Epithelial cell of proximal tubule (primary cell): ENCODE results near the gene KLB. TPM values are rescaled to one million over a fixed set of nuclear protein-coding genes. Genes with fewer than 3 reads are reported as not detected.

Experiments
- DNase-seq: peaks from one replicate; pipeline ENCODE4 v3.0.0-alpha.2; 2011; ENCODE audit warnings: low read depth
- H3K4me3 ChIP-seq: 2 replicates; pipeline ENCODE4 v1.5.1; 2011; ENCODE audit warnings: low read depth, mild to moderate bottlenecking, low read length
- total RNA-seq: library from RNA; depleted of rRNA; stranded (reverse); fragments of >200 nt; gene quantifications from 2 replicates; pipeline ENCODE4 v1.2.3, GENCODE V29; 2015
- TF ChIP-seq, protein P1 (sequence below): conservative IDR thresholded peaks from 2 replicates; pipeline ENCODE4 v1.5.1; 2012; ENCODE audit warnings: low read depth, mild to moderate bottlenecking, low read length

KLB gene
- total RNA-seq, 1 donor from 2014 or later, result not detected

DNA sequence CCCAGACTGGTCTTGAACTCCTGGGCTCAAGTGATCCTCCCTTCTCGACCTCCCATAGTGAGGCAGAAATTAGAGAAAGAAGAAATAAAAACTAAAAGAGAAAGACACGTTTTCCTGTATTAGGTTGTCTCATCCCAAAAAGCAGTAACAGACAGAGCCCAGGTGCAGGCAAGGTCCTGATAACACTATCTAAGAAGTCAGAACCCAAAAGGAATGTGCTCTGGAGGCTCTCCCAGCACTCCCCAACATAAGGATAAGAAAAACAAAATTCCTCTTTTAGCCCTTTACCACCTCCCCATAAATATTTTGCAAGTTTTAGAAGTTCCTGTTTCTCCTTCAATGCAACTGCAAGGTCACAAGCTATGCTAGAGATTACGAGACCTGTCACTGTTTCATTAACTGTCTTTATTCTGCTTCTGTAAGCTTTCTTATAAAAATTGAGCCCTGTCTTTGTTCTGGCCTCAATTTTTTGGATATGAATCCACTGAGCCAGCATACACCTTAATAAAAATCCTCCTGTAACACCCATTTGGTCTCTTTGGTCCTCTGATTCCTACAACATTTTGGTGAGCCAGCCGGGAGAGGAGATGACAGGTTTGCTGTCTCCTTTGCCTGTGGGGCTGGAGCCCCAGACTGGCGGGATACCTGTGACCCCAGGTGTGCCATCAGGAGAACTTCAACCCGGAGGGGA, 78.0 kb downstream of the KLB start:
- H3K4me3 ChIP-seq, result no peak overlapping the region
- TF ChIP-seq, protein P1, sequence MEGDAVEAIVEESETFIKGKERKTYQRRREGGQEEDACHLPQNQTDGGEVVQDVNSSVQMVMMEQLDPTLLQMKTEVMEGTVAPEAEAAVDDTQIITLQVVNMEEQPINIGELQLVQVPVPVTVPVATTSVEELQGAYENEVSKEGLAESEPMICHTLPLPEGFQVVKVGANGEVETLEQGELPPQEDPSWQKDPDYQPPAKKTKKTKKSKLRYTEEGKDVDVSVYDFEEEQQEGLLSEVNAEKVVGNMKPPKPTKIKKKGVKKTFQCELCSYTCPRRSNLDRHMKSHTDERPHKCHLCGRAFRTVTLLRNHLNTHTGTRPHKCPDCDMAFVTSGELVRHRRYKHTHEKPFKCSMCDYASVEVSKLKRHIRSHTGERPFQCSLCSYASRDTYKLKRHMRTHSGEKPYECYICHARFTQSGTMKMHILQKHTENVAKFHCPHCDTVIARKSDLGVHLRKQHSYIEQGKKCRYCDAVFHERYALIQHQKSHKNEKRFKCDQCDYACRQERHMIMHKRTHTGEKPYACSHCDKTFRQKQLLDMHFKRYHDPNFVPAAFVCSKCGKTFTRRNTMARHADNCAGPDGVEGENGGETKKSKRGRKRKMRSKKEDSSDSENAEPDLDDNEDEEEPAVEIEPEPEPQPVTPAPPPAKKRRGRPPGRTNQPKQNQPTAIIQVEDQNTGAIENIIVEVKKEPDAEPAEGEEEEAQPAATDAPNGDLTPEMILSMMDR, result no peak
- DNase-seq, result no peak

- no peak for DNase-seq
- TF ChIP-seq, protein P1, result no peak
- H3K4me3 ChIP-seq, result no peak overlapping the region
Observed at GRCh38 chr4:39486221-39486804, 79.6 kb downstream of the KLB start.

GRCh38 chr4:39490322-39490721, 83.6 kb downstream of the KLB start:
- no peak overlapping the region for H3K4me3 ChIP-seq
- no peak for DNase-seq
- TF ChIP-seq, protein P1, result no peak

GRCh38 chr4:39494354-39494753, 87.6 kb downstream of the KLB start:
- no peak for DNase-seq
- TF ChIP-seq, protein P1, result no peak
- H3K4me3 ChIP-seq, result no peak overlapping the region

GRCh38 chr4:39495446-39496213, 88.9 kb downstream of the KLB start:
- TF ChIP-seq, protein P1, result no peak
- no peak for DNase-seq
- no peak overlapping the region for H3K4me3 ChIP-seq

DNA sequence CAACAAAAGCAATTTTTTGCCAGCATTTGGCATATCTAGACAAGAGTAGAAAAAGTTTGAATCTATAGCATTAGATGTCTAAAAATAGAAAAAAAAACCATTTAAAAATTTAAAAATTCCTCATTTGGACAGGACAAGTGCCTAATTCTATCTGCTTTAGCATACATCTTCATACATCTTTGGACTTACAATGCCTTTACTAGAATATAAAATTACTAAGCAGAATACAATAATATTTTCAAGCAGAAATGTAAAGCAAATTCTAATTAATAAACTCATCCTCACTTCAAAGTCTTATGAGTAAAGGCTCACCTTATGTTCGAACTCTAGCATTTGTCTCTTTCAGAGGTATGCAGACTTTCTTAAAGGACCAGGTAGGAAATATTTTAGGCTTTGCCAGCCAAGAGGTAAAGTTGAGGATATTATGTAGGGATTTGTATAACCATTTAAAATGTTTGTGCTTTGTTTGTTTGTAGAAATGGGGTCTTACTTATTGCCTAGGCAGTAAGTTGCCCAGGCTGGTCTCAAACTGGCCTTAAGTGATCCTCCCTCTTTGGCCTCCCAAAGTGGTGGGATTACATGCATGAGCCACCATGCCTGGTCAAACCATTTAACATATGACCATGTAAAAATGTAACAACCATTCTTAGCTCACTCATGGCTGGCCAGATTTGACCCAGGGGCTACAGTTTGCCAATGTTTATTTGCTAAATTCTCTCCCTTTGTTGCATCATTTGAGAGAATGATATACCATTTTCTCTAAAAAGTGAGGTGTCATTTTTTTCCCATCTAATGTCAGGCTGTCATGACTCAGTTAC, 91.4 kb downstream of the KLB start:
- H3K4me3 ChIP-seq, result no peak overlapping the region
- DNase-seq, result no peak
- TF ChIP-seq, protein P1, result no peak
